ENCODE results near the gene ALG3. TPM values are rescaled to one million over a fixed set of nuclear protein-coding genes. Genes with fewer than 3 reads are reported as not detected.
"Not testable (repeated sequence)": the region's sequence is repeated elsewhere in the genome, so short reads cannot be mapped to it uniquely, and the experiment has no call there.

ALG3 gene
- total RNA-seq = 34.1 TPM
- long read RNA-seq, transcript ALG3-201 (9 exons, 1,528 nt) = major isoform, 52 of 86 reads
- long read RNA-seq, partial matches to known transcripts = 3 of 86 reads
- long read RNA-seq, other reads (novel, unspliced or antisense) = 27 of 86 reads

GRCh38 chr3:184248454-184249411 lies at the start of gene ALG3:
TSS of gene ALG3 (minus strand) at chr3:184248962. CDS start at chr3:184248940, 22 bp downstream.
- DNase-seq (ENCODE audit: low spot score) = no peak

DNA sequence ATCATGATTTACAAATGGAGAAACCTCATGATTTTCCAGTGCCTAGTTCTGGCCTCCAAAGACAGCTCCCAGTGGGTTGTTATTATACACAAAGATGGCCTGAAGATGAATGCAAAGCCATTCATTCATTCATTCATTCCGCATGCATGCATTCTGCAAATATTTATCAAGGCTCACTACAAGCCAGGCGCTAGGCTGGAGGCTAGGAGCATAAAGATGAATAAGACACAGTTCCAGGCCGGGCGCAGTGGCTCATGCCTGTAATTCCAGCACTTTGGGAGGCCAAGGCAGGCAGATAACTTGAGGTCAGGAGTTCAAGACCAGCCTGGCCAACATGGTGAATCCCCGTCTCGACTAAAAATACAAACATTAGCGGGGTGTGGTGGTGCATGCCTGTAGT lies 47.9 kb upstream of the ALG3 start:
- no peak for DNase-seq (ENCODE audit: low spot score)

GRCh38 chr3:184295771-184296170 lies 47.0 kb upstream of the ALG3 start:
- DNase-seq (ENCODE audit: low spot score) = no peak

GRCh38 chr3:184291738-184292445 lies 43.1 kb upstream of the ALG3 start:
- DNase-seq (ENCODE audit: low spot score) = no peak

GRCh38 chr3:184291044-184291737 lies 42.4 kb upstream of the ALG3 start:
- no peak for DNase-seq (ENCODE audit: low spot score)

- DNase-seq (ENCODE audit: low spot score) = no peak
Observed at GRCh38 chr3:184290331-184290730, 41.6 kb upstream of the ALG3 start.

GRCh38 chr3:184289426-184289938 lies 40.7 kb upstream of the ALG3 start:
- no peak for DNase-seq (ENCODE audit: low spot score)

DNA sequence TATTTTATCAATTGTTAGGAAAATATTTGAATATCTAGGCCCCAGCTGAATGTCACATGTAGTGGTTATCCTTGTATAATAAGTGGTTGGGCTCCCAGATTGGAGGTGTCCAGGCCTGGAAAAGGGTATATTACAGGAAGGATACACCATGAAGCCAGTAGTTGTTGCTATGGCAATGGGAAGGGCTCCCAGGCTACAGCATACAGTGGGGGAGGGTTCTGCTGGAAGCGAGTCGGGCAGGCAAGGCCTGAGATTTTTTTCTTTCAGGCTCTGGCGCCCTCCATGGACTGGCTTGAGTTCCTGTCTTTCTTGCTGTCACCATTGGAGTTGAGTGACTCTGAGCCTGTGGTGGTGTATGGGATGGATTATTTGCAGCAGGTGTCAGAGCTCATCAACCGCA lies 35.9 kb upstream of the ALG3 start:
- no peak for DNase-seq (ENCODE audit: low spot score)

DNA sequence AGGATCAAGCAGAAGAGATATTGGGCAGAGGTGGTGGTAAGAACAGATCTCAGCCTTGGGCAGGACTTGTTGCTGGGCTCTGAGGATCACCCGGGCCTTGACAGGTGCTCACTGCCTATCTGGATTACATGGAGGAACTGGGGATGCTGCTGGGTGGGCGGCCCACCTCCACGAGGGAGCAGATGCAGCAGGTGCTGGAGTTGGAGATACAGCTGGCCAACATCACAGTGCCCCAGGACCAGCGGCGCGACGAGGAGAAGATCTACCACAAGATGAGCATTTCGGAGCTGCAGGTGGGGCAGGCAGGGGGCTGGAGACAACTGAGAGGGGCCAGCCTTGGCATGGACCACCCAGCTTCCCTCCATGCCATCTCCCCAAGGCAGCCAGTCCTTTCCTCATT lies 34.9 kb upstream of the ALG3 start:
- no peak for DNase-seq (ENCODE audit: low spot score)

DNA sequence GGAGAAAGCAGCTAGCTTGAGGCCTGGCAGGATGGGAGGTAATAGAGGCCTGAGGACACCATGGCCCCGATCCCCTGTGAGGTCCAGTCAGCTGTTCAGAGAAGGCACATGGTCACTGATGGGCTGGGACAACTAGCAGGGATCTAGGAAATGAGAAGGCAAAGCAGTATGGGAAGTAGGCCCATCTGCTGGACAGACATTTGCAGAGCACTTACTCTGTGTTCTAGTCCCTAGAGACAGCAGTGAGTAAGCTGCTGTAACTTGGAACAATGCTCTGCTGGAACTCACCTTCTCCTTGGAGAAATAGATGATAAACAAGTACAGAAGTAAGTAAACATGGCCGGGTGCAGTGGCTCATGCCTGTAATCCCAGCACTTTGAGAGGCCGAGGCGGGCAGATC lies 34.2 kb upstream of the ALG3 start:
- DNase-seq (ENCODE audit: low spot score) = no peak

DNA sequence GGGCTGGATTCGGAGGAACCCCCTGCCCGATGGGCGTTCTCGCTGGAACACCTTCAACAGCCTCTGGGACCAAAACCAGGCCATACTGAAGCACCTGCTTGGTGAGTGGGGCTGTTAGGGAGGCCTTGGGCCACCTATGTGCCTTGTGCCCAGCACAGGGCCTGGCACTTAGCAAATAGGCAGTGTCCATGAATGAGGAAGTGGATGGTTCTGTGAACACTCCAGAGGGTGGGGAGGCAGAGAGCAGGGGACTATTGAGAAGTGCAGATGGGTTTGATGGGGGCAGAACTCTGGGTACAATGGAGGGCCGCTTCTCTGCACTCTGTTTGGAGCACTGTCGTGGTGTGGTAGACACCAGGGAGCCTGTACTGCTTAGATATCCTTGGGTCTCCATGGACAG lies 28.6 kb upstream of the ALG3 start:
- DNase-seq (ENCODE audit: low spot score) = no peak

GRCh38 chr3:184275961-184276910 lies 27.5 kb upstream of the ALG3 start, which contains the start of gene ECE2:
TSS of gene ECE2 (plus strand) at chr3:184276022. CDS start at chr3:184276154, 132 bp downstream.
- no peak for DNase-seq (ENCODE audit: low spot score)

- no peak for DNase-seq (ENCODE audit: low spot score)
Observed at GRCh38 chr3:184275381-184275701, 26.6 kb upstream of the ALG3 start.

DNA sequence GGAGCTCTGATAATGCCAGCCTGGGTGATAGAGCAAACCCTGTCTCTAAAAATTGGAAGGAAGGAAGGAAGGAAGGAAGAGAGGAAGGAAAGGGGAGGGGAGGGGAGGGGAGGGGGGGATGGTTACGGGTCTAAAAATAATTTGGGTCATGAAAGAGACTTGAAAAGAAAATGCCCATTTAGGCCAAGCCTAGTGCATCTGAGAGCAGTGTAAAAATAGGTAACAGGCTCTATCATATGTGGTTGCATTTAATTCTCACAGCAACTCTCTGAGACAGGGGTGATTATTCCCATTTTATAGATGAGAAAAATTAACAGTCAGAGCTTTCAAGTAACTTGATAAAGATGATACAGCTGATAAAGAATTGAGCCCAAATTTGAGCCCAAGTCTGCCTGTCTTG lies 23.5 kb upstream of the ALG3 start:
- DNase-seq (ENCODE audit: low spot score) = no peak

DNA sequence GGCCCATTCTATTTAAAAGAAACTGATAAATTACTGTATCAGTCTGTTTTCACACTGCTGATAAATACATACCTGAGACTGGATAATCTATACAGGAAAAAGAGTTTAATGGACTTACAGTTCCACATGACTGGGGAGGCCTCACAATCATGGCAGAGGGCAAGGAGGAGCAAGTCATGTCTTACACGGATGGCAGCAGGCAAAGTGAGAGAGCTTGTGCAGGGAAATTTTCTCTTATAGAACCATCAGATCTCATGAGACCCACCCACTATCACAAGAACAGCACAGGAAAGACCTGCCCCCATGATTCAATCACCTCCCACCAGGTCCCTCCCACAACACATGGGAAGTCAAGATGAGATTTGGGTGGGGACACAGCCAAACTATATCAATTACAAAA lies 18.5 kb upstream of the ALG3 start:
- not testable (repeated sequence) for DNase-seq (ENCODE audit: low spot score)

DNA sequence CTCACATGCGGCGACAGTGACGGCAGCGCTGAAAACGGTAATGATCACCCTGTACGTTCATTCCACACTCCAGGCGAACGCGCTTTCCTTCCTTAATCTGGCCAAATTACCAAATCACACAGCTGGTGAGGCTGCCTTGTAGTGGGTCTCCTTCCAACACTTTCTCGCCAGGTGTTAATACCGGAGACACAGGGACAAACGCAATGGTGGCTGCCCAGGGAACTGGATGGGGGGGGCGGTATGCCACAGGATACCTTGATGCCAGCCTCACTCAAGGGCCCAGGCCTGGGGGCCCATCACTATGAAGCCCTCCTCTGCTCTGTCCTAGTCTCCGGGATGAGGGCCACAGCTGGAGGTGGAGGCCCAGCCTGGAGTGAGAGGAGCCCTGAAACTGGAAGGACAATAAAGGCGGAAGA lies 14.0 kb upstream of the ALG3 start:
- no peak for DNase-seq (ENCODE audit: low spot score)

DNA sequence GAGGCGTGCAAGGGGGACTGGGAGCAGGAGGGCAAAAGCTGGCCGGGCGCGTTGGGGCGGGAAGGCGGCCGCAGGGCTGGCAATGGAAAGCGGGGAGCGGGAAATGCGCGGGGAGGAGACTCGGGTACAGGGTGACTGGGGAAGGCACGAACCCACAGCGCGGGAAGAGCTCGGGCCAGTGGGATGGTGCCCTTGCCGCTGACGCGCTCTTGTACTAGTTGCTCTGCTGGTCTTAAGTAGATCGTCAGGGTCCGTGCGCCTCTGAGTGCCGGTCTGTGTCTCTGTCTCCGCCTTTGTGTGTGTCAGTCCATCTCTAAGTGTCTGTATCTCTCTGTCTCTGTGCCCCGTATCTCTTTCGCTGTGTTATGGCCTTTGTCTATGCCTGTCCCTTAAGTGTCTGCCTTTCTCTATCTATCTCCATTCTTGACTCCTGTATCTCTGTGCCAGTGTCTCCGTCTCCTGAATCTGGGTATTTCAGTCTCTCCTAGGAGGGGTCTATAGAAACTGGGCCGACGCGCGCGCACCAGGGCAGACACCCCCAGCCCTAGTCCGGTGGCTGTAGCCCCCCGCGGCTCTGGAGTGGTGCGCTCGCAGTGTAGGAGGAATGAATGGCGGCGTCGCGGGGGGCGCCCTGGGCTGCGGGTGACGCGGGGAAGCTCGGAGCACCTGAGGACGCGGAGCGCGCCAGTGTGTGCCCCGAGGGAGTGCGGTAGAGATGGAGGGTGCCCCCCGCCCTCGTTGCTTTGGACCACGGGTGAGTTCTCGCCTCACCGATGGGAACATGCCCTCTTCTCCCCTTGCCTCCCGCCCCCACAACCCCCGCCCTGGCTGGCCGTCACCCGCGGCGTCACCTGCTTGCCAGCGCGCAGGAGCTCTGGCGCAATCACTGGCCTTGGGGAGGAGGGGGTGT lies 13.3 kb upstream of the ALG3 start:
- no peak for DNase-seq (ENCODE audit: low spot score)

DNA sequence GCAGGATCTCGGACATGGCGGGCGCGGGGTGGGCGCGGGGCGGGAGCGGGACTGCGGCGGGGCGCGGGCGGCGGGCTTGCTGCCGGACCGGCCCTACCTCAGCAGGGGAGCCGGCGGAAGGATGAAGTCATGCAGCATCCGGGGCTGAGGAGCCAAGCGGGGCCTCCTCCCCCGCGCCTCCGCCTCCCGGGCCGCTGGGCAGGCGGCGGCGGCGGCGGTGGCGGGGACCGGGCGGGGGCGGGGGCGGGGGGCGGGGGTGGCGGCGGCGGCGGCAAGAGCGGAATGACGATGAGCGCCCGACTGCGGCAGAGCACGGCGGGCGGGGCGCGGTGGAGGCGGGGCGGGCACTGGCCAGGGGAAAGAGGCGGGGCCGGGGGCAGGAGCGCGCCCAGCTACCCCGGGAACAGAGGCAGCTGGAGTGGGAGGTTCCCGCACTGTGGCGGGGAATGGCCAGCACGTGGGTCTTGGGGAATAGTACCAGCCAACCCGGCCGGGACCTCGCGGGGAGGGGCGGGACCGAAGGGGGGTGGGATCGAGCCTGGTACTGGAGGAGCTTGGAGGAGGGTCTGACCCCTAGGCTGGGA lies 12.6 kb upstream of the ALG3 start, which contains the start of gene CAMK2N2:
Gene CAMK2N2 (minus strand): TSS at position 284 of the 584 bp plus-strand sequence. CDS start 268 bp downstream, at position 16.
- DNase-seq (ENCODE audit: low spot score) = no peak
